ENCODE results near the gene TCF15. TPM values are rescaled to one million over a fixed set of nuclear protein-coding genes. Genes with fewer than 3 reads are reported as not detected.
A peak's percentile ranks its signal among the peaks of the same experiment; 100 is the strongest.

TCF15 gene
- total and polyA plus RNA-seq, 2 of the 13 experiments (the other 11 are each of a cell fraction or from before 2014, with no cell fraction given) = not detected

- TF ChIP-seq TCF7L2 (IDR thresholded peaks at IDR 0.05; ENCODE audit: low read depth, low read length) = no peak
- TF ChIP-seq, protein P1, sequence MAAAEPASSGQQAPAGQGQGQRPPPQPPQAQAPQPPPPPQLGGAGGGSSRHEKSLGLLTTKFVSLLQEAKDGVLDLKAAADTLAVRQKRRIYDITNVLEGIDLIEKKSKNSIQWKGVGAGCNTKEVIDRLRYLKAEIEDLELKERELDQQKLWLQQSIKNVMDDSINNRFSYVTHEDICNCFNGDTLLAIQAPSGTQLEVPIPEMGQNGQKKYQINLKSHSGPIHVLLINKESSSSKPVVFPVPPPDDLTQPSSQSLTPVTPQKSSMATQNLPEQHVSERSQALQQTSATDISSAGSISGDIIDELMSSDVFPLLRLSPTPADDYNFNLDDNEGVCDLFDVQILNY (CRISPR knock-in tag; conservative IDR thresholded peaks at IDR 0.05) = no peak
- peak; percentile 59; the same call in 1 of the 2 replicates for TF ChIP-seq ZNF143 (CRISPR knock-in tag; IDR thresholded peaks at IDR 0.05)
- peak; percentile 98 for TF ChIP-seq ZSCAN25 (CRISPR knock-in tag; IDR thresholded peaks at IDR 0.05)
- TF ChIP-seq SOX6 (IDR thresholded peaks at IDR 0.05) = no peak
- TF ChIP-seq SOX6 (CRISPR knock-in tag; IDR thresholded peaks at IDR 0.05) = peak; percentile 82
- TF ChIP-seq ASH2L (IDR thresholded peaks at IDR 0.05; ENCODE audit: insufficient read length, low read depth, low read length) = peak; percentile 63
- TF ChIP-seq, protein P2, sequence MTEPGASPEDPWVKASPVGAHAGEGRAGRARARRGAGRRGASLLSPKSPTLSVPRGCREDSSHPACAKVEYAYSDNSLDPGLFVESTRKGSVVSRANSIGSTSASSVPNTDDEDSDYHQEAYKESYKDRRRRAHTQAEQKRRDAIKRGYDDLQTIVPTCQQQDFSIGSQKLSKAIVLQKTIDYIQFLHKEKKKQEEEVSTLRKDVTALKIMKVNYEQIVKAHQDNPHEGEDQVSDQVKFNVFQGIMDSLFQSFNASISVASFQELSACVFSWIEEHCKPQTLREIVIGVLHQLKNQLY (CRISPR knock-in tag; IDR thresholded peaks at IDR 0.05) = 0 out of 2 replicates have a peak, but pooled peaks have one; percentile 44
- TF ChIP-seq KLF12 (CRISPR knock-in tag; IDR thresholded peaks at IDR 0.05; ENCODE audit: borderline replicate concordance) = 0 out of 2 replicates have a peak, but pooled peaks have one; percentile 63
- TF ChIP-seq BRD4 (CRISPR knock-in tag; IDR thresholded peaks at IDR 0.05) = peak; percentile 51; the same call in 1 of the 2 replicates
- TF ChIP-seq, protein P3, sequence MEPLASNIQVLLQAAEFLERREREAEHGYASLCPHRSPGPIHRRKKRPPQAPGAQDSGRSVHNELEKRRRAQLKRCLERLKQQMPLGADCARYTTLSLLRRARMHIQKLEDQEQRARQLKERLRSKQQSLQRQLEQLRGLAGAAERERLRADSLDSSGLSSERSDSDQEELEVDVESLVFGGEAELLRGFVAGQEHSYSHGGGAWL (CRISPR knock-in tag; IDR thresholded peaks at IDR 0.05) = no peak; the same call in 1 of the 2 replicates
- no peak for TF ChIP-seq HNRNPH1 (optimal IDR thresholded peaks at IDR 0.05; ENCODE audit: low read depth, low read length)
- TF ChIP-seq BATF2 (CRISPR knock-in tag; IDR thresholded peaks at IDR 0.05) = 0 out of 2 replicates have a peak, but pooled peaks have one; percentile 37
- peak; percentile 91 for TF ChIP-seq MIER3 (CRISPR knock-in tag; IDR thresholded peaks at IDR 0.05; ENCODE audit: borderline replicate concordance)
- no peak for TF ChIP-seq SNAPC5 (CRISPR knock-in tag; IDR thresholded peaks at IDR 0.05; ENCODE audit: borderline replicate concordance)
- peak; percentile 26; the same call in 1 of the 2 replicates for TF ChIP-seq FOXC1 (CRISPR knock-in tag; IDR thresholded peaks at IDR 0.05; ENCODE audit: borderline replicate concordance)
- TF ChIP-seq ZFP62 (CRISPR knock-in tag; IDR thresholded peaks at IDR 0.05) = no peak
- peak; percentile 66; the same call in 1 of the 2 replicates for TF ChIP-seq ETV6 (CRISPR knock-in tag; conservative IDR thresholded peaks at IDR 0.05)
- peak; percentile 97 for TF ChIP-seq ZNF501 (CRISPR knock-in tag; IDR thresholded peaks at IDR 0.05)
- no peak for TF ChIP-seq RELA (CRISPR knock-in tag; IDR thresholded peaks at IDR 0.05)
- peak; percentile 81 for TF ChIP-seq DR1 (CRISPR knock-in tag; IDR thresholded peaks at IDR 0.05)
- peak; percentile 77; the same call in 1 of the 2 replicates for TF ChIP-seq ZBTB42 (CRISPR knock-in tag; IDR thresholded peaks at IDR 0.05)
- TF ChIP-seq SAP130 (CRISPR knock-in tag; IDR thresholded peaks at IDR 0.05; ENCODE audit: low read depth) = peak; percentile 82
- peak; percentile 41 for TF ChIP-seq ZBTB14 (CRISPR knock-in tag; IDR thresholded peaks at IDR 0.05)
- TF ChIP-seq ATF5 (CRISPR knock-in tag; IDR thresholded peaks at IDR 0.05; ENCODE audit: low read depth) = no peak
- TF ChIP-seq ZNF235 (CRISPR knock-in tag; IDR thresholded peaks at IDR 0.05; ENCODE audit: borderline replicate concordance) = peak; percentile 96
- no peak for TF ChIP-seq ATF1 (CRISPR knock-in tag; IDR thresholded peaks at IDR 0.05)
These were observed 35.4 kb upstream of the TCF15 start (continued) for GRCh38 chr20:645318-646106.

Measured in HepG2 (cell line).